Mesodermal cell (in vitro differentiated cells): ENCODE results near the gene TSPAN18.

Experiments used
- H3K27ac ChIP-seq: 2 replicates; pipeline ENCODE4 v1.7.0; 2013; ENCODE audit warnings: mild to moderate bottlenecking, low read depth, low read length, moderate library complexity; ENCODE audit not compliant: severe bottlenecking
- H3K36me3 ChIP-seq: 2 replicates; pipeline ENCODE4 v1.7.1; 2013; ENCODE audit warnings: mild to moderate bottlenecking, low read length, moderate library complexity; ENCODE audit not compliant: control insufficient read depth, insufficient read depth
- H3K4me1 ChIP-seq: one replicate; pipeline ENCODE4 v1.7.1; 2013; ENCODE audit warnings: mild to moderate bottlenecking, low read length; ENCODE audit not compliant: insufficient read depth, control insufficient read depth, poor library complexity, severe bottlenecking
- H3K4me3 ChIP-seq: 2 replicates; pipeline ENCODE4 v1.7.0; 2013; ENCODE audit warnings: low read length, control low read depth, mild to moderate bottlenecking; ENCODE audit not compliant: insufficient read depth, poor library complexity, severe bottlenecking; ENCODE audit errors: extremely low read depth
- H3K9me3 ChIP-seq: 2 replicates; pipeline ENCODE4 v1.7.1; 2013; ENCODE audit warnings: mild to moderate bottlenecking, low read length, moderate library complexity; ENCODE audit not compliant: control insufficient read depth
- WGBS, 2 experiments: methylation state at CpG; one replicate each; pipeline ENCODE4 v1.1.5; 2013; ENCODE audit warnings: missing lambda C conversion rate in 2 of 2; ENCODE audit not compliant: insufficient coverage in 2 of 2; 5-methylcytosine and 5-hydroxymethylcytosine counted together

Gene TSPAN18

DNA sequence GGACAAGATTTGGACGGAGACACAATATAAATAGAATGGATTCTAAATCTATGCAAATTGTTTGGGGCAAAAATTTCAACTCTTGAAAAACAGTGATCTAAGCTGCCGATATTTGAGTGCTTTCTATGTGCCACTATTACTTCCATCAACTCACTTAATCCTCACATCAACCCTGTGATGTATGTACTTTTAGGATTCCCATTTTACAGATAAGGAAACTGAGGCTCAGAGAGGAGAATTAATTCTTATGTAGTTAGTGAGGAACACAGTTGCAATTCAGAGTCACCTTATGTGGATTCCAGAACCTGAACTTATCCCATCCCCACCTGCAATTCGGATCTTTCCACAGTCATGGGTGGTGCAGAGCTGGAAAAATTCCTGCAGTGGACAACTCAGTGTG lies 60.3 kb downstream of the TSPAN18 start:
- Histone ChIP-seq H3K4me1 (peaks cover 19% of the 10 kb centered on the region), H3K27ac (no peak overlapping the region), H3K4me3 (no peak overlapping the region), H3K9me3 (no peaks in the 10 kb centered on the region), H3K36me3 (peaks cover 2% of the 10 kb centered on the region)
- 100% methylated on average over 1 of the region's 3 CpGs; no CpG with 5 or more reads in 1 of the 2 experiments for WGBS, 2 experiments

DNA sequence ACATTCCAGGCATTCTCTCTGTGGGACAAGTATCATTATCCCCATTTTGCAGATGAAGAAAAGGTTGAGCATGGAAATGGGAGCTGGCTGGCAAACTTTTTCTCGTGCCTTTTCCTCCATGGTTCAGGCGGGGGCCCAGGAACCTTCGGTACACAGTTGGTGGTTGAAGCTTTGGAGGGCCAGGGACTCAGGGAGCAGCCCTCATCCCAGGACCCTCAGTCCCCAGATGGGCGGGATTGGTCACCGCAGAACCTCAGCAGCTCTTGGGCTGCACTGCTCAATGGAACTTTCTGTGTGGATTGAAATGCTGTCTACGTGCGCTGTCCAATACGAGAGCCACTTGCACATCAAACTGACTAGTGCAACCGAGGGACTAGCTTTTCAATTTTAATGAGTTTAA lies 61.2 kb downstream of the TSPAN18 start:
- peaks cover 2% of the 10 kb centered on the region for H3K36me3 ChIP-seq
- H3K4me3 ChIP-seq, result no peak overlapping the region
- peaks cover 19% of the 10 kb centered on the region for H3K4me1 ChIP-seq
- 89 to 97% methylated on average over 8 to 9 of the region's 9 CpGs for WGBS, 2 experiments
- H3K27ac ChIP-seq, result no peak overlapping the region
- no peaks in the 10 kb centered on the region for H3K9me3 ChIP-seq

DNA sequence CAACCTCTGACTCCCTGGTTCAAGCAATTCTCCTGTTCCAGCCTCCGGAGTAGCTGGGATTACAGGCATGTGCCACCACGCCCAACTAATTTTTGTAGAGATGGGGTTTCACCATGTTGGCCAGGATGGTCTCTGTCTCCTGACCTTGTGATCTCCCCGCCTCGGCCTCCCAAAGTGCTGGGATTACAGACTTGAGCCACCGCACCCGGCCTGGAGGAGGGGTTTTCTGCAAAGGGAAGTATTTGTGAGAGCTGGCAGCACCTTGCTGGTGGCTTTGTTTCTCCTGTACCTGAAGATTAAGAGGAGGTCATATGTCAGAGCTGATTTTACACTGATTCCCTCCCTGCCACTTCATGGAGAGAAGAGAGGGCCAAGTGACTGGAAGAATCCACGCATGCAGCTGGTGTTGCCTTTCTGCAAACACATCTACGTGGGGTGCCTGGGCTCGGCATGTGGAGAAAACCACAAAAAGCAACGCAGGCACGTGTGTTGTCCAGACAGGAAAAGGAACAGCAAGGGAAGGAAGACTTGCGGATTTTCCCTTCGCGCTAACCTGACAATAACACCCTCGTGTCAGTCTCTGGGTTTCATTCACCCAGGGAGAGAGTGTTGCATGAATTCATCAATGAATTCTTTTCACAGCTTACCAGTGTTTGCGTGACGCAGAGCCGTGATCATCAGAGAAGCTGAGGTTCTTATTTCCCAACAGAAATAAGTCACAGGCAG lies 61.9 kb downstream of the TSPAN18 start:
- Histone ChIP-seq H3K4me3 (no peak overlapping the region), H3K27ac (no peak overlapping the region), H3K36me3 (peaks cover 2% of the 10 kb centered on the region), H3K9me3 (no peaks in the 10 kb centered on the region), H3K4me1 (peaks cover 25% of the 10 kb centered on the region)
- 80 to 84% methylated on average over 16 to 18 of the region's 18 CpGs for WGBS, 2 experiments

DNA sequence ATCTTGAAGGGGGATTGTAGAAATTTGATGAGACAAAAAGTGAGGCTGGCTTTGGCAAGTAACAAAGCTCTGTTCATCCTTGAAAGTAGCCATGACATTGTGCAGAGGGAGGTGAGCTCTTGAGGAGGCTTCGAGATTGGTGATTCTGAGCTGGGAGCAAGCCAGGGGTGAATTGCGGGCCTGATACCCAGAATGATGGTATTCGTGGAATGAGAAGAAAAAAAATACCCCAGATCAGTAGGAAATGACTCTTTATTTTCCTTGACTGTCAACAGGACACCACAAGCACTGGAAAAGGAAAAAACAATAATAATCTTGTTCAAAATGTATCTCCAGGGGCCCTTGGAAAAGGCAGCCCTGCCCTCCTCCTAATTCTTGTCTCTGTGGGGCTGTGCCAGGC lies 62.7 kb downstream of the TSPAN18 start:
- WGBS, 2 experiments, result 100% methylated on average over 1 to 3 of the region's 3 CpGs
- Histone ChIP-seq H3K4me3 (no peak overlapping the region), H3K36me3 (peaks cover 2% of the 10 kb centered on the region), H3K27ac (no peak overlapping the region), H3K4me1 (peaks cover 30% of the 10 kb centered on the region), H3K9me3 (no peaks in the 10 kb centered on the region)

DNA sequence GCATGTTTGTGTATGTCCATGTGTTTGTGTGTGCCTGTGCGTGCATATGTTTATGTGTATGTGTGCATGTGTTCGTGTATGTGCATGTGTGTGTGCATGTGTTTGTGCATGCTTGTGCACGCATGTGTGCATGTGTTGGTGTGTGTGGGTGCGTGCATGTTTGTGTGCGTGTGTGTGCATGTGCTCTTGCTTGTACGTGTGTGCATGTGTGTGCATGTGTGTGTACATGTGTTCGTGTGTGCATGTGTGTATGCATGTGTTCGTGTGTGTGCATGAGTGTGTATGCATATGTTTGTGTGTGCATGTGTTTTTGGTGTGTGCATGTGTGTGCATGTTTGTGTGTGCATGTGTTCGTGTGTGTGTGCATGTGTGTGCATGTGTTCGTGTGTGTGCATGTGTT lies 63.4 kb downstream of the TSPAN18 start:
- 86 to 89% methylated on average over 6 to 9 of the region's 10 CpGs for WGBS, 2 experiments
- peaks cover 29% of the 10 kb centered on the region for H3K4me1 ChIP-seq
- peaks cover 2% of the 10 kb centered on the region for H3K36me3 ChIP-seq
- H3K4me3 ChIP-seq, result no peak overlapping the region
- H3K27ac ChIP-seq, result no peak overlapping the region
- H3K9me3 ChIP-seq, result no peaks in the 10 kb centered on the region

DNA sequence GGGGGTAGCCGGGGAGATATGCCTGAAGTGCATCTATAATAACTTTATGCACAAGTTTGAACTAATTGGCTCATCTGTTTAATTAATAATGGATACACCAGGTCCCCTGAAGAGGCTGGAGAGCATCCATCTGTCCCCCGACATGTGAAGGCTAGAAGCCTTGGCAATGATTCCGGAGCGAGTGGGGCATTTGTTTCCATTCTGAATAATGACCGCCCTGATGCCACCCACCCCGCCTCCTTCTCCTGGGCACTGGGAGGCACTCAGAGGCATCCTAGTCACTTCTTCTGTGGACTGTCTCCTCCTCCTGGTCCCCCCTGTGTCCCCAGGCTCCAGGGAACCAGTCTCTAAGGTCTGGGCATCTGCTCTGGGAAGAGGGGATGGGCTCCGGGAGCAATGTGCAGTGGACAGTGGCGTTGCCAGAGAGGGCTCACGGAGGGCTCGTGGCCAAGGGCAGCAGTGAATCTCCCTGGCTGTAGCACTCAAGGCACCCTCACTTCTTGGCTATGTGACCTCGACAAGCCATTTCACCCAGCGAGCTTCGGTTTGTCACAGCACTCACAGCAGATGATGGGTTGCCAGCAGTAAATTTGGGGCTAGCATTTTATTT lies 64.7 kb downstream of the TSPAN18 start:
- 96 to 99% methylated on average over 8 to 11 of the region's 13 CpGs for WGBS, 2 experiments
- H3K36me3 ChIP-seq, result peaks cover 2% of the 10 kb centered on the region
- H3K4me3 ChIP-seq, result no peak overlapping the region
- no peak overlapping the region for H3K27ac ChIP-seq
- no peaks in the 10 kb centered on the region for H3K9me3 ChIP-seq
- H3K4me1 ChIP-seq, result peaks cover 27% of the 10 kb centered on the region

DNA sequence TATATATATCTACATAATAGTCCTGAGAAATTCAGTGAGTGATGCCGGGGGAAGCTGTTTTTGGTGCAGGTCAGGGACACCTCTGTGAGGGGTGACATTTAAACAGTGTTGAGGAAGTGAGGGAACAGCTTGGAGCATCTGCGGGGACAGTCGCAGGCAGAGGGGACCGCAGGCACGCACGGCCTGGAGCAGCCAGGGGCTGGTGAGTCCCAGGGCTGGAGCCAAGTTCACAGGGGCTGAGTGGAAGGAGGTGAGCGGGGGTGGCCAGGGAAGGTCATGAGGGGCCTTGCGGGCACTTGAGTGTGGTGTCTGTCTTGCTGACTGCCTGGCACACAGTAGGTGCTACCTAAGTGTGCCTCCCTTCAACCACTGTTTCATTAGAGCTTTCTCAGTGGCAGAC lies 65.4 kb downstream of the TSPAN18 start:
- Histone ChIP-seq H3K9me3 (no peaks in the 10 kb centered on the region), H3K4me1 (peaks cover 27% of the 10 kb centered on the region), H3K4me3 (no peak overlapping the region), H3K27ac (no peak overlapping the region), H3K36me3 (peaks cover 7% of the 10 kb centered on the region)
- 90 to 91% methylated on average over 7 of the region's 8 CpGs for WGBS, 2 experiments

DNA sequence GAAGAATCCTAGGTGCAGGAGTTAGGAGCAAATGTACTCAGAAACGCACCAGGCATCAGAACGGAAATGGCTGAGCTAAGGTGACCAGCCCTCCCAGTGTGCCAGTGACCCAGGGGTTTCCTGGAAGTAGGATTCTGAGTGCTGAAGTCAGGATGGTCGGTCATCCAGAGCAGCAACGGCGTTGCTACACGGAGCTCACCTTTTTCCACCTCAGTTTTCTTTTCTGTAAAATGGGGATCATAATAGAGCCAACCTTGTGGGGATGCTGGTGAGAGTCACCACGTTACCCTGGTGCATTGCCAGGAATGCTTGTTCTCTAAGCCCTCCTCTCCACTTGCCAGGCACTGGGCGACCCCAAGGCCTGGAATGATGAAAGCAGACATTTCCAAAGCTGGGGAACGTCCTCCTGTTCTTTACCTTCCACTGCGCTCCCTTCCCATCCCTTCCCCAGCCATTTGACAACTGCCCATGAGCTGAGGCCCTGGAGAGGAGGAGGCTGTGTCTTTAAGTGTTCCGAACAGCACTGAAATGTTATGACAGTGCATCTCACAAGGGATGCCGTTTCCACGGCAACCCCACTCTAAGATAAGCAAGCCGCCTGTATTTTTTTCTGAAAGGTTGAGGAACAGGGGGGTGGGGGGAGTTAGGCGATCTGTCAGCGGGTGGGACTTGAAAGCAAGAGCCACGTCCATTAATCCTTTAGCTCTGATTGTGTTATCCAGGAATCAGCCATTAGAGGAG lies 66.8 kb downstream of the TSPAN18 start:
- WGBS, 2 experiments, result 69 to 82% methylated on average over 11 to 13 of the region's 17 CpGs
- H3K4me3 ChIP-seq, result no peak overlapping the region
- H3K9me3 ChIP-seq, result no peaks in the 10 kb centered on the region
- H3K27ac ChIP-seq, result peak overlapping the region; percentile 53
- H3K36me3 ChIP-seq, result peaks cover 7% of the 10 kb centered on the region
- H3K4me1 ChIP-seq, result peaks cover 31% of the 10 kb centered on the region

DNA sequence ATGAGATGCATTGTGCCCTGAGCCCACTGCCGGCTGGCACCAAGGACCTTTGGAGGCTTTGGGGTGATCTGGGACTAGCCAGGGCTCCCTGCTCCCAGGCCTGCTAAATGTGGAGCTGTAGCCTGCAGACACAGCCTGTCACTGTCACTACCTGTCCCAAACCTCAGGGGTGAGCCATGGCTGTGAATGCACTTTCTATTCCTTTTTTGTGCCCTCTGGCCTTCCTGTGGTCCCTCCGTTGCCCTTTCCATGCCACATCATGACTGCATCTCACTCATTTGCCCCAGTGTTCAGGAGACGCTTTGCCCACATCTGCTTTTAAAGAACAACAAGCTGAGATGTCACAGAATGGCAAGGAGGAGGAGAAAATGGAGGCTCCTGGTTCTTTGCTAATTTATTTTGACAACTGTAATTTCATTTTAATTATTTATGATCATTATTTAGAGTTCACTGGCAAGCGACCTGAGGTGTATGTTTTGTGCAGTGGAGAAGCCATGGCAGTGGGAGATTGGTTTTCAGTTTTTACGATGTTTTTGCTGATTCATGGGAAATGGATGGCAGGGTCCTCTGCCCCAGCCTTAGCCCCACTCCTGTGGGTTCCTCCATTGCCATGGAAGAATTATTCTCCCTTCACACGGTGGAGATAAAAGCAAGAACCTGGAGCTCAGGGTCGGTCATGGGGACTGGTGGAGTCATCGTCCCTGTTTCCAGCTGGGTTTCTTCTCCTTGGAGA lies 69.2 kb downstream of the TSPAN18 start:
- no peak overlapping the region for H3K27ac ChIP-seq
- H3K9me3 ChIP-seq, result no peaks in the 10 kb centered on the region
- H3K36me3 ChIP-seq, result peaks cover 16% of the 10 kb centered on the region
- no peak overlapping the region for H3K4me3 ChIP-seq
- 82 to 85% methylated on average over 5 to 6 of the region's 8 CpGs for WGBS, 2 experiments
- peaks cover 27% of the 10 kb centered on the region for H3K4me1 ChIP-seq

DNA sequence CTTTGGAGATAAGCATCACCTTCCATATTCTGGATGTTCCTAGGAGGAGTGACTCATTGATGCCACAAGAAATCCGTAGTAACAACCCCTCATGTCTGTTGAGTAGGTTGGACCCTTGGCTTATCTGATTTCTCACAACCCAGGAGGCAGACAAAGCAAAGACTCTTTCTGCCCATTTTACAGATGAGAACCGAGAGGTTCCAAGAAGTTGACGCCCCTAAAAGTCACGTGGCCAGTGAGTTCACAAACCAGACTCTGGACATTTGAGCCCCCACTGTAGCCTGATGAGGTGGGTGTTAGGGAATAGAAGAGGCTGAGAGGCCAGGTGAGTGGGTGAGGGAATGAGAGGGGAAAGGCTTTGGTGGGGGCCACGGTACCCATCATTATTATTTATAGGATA lies 70.3 kb downstream of the TSPAN18 start:
- peaks cover 13% of the 10 kb centered on the region for H3K36me3 ChIP-seq
- peaks cover 27% of the 10 kb centered on the region for H3K4me1 ChIP-seq
- no peaks in the 10 kb centered on the region for H3K9me3 ChIP-seq
- no peak overlapping the region for H3K27ac ChIP-seq
- no peak overlapping the region for H3K4me3 ChIP-seq
- 83 to 94% methylated on average over 4 to 5 of the region's 5 CpGs for WGBS, 2 experiments
